HG02840 (cell line): ENCODE results near the gene SMARCA2.

ENCODE experiments used
- ATAC-seq: cut with Tn5 transposase; IDR thresholded peaks from one replicate; pipeline ENCODE4 v1.9.1; 2021; ENCODE audit warnings: mild to moderate bottlenecking, moderate library complexity, moderate number of reproducible peaks; ENCODE audit not compliant: unreplicated experiment, low FRiP score

Gene SMARCA2

GRCh38 chr9:2234371-2234893, 219.3 kb downstream of the SMARCA2 start:
- no peak for ATAC-seq

GRCh38 chr9:2235623-2236022, 220.5 kb downstream of the SMARCA2 start:
- no peak for ATAC-seq

GRCh38 chr9:2236850-2237249, 221.7 kb downstream of the SMARCA2 start:
- no peak for ATAC-seq

GRCh38 chr9:2241461-2241835, 226.3 kb downstream of the SMARCA2 start:
- no peak for ATAC-seq

GRCh38 chr9:2241836-2242741, 226.9 kb downstream of the SMARCA2 start:
- peak; percentile 81 for ATAC-seq

- ATAC-seq, result no peak
Observed at GRCh38 chr9:2242831-2243330, 227.7 kb downstream of the SMARCA2 start.
